ENCODE results near the gene OSBPL8. TPM values are rescaled to one million over a fixed set of nuclear protein-coding genes. Genes with fewer than 3 reads are reported as not detected.

The OSBPL8 gene
- total RNA-seq, 1 donor = 204 TPM

- H3K79me2 ChIP-seq (ENCODE audit: insufficient read depth, low read length) = peaks cover 90% of the 10 kb centered on the region
- no peak for DNase-seq (ENCODE audit: insufficient read length, low spot score, missing footprints)
Observed at GRCh38 chr12:76542908-76543307, 16.7 kb downstream of the OSBPL8 start.

GRCh38 chr12:76539727-76540126 lies 19.8 kb downstream of the OSBPL8 start:
- no peak for DNase-seq (ENCODE audit: insufficient read length, low spot score, missing footprints)
- Histone ChIP-seq H3K27ac (ENCODE audit: low read depth, low read length) (no peak overlapping the region), H3K79me2 (ENCODE audit: insufficient read depth, low read length) (peaks cover 83% of the 10 kb centered on the region), H3K4me3 (ENCODE audit: insufficient read depth, low read length) (no peak overlapping the region), H3K4me1 (ENCODE audit: insufficient read depth, low read length) (no peaks in the 10 kb centered on the region), H3K27me3 (ENCODE audit: insufficient read depth, low read length) (no peaks in the 10 kb centered on the region), H3K36me3 (ENCODE audit: insufficient read depth, low read length) (no peaks in the 10 kb centered on the region), H3K9me3 (ENCODE audit: low read depth, low read length) (no peaks in the 10 kb centered on the region), H3K4me2 (ENCODE audit: insufficient read depth, low read length) (no peak overlapping the region), H4K20me1 (ENCODE audit: insufficient read depth, low read length) (peaks cover 19% of the 10 kb centered on the region), H2AFZ (ENCODE audit: low read length) (no peak overlapping the region)
- no peak for TF ChIP-seq CTCF (IDR thresholded peaks at IDR 0.05; ENCODE audit: extremely low read depth, low read depth, low read length)

More at GRCh38 chr12:76542908-76543307, 16.7 kb downstream of the OSBPL8 start:
- Histone ChIP-seq H3K27ac (ENCODE audit: low read depth, low read length) (no peak overlapping the region), H3K27me3 (ENCODE audit: insufficient read depth, low read length) (no peaks in the 10 kb centered on the region), H3K4me1 (ENCODE audit: insufficient read depth, low read length) (peaks cover 7% of the 10 kb centered on the region), H4K20me1 (ENCODE audit: insufficient read depth, low read length) (peaks cover 12% of the 10 kb centered on the region), H3K36me3 (ENCODE audit: insufficient read depth, low read length) (no peaks in the 10 kb centered on the region), H3K4me2 (ENCODE audit: insufficient read depth, low read length) (no peak overlapping the region), H2AFZ (ENCODE audit: low read length) (no peak overlapping the region), H3K9me3 (ENCODE audit: low read depth, low read length) (no peaks in the 10 kb centered on the region), H3K4me3 (ENCODE audit: insufficient read depth, low read length) (no peak overlapping the region)
- TF ChIP-seq CTCF (IDR thresholded peaks at IDR 0.05; ENCODE audit: extremely low read depth, low read depth, low read length) = no peak

GRCh38 chr12:76537923-76538322 lies 21.6 kb downstream of the OSBPL8 start:
- no peak for TF ChIP-seq CTCF (IDR thresholded peaks at IDR 0.05; ENCODE audit: extremely low read depth, low read depth, low read length)
- no peak for DNase-seq (ENCODE audit: insufficient read length, low spot score, missing footprints)
- H3K36me3 ChIP-seq (ENCODE audit: insufficient read depth, low read length) = no peaks in the 10 kb centered on the region
- H3K9me3 ChIP-seq (ENCODE audit: low read depth, low read length) = no peaks in the 10 kb centered on the region
- peaks cover 83% of the 10 kb centered on the region for H3K79me2 ChIP-seq (ENCODE audit: insufficient read depth, low read length)
- H3K4me2 ChIP-seq (ENCODE audit: insufficient read depth, low read length) = no peak overlapping the region
- H4K20me1 ChIP-seq (ENCODE audit: insufficient read depth, low read length) = peaks cover 19% of the 10 kb centered on the region
- no peaks in the 10 kb centered on the region for H3K4me1 ChIP-seq (ENCODE audit: insufficient read depth, low read length)
- H3K27ac ChIP-seq (ENCODE audit: low read depth, low read length) = no peak overlapping the region
- no peak overlapping the region for H2AFZ ChIP-seq (ENCODE audit: low read length)
- no peaks in the 10 kb centered on the region for H3K27me3 ChIP-seq (ENCODE audit: insufficient read depth, low read length)
- no peak overlapping the region for H3K4me3 ChIP-seq (ENCODE audit: insufficient read depth, low read length)

GRCh38 chr12:76536546-76536945 lies 23.0 kb downstream of the OSBPL8 start:
- Histone ChIP-seq H4K20me1 (ENCODE audit: insufficient read depth, low read length) (peaks cover 12% of the 10 kb centered on the region), H3K4me2 (ENCODE audit: insufficient read depth, low read length) (no peak overlapping the region), H3K9me3 (ENCODE audit: low read depth, low read length) (no peaks in the 10 kb centered on the region), H3K79me2 (ENCODE audit: insufficient read depth, low read length) (peaks cover 79% of the 10 kb centered on the region), H2AFZ (ENCODE audit: low read length) (no peak overlapping the region), H3K4me3 (ENCODE audit: insufficient read depth, low read length) (no peak overlapping the region), H3K27ac (ENCODE audit: low read depth, low read length) (no peak overlapping the region), H3K27me3 (ENCODE audit: insufficient read depth, low read length) (no peaks in the 10 kb centered on the region), H3K36me3 (ENCODE audit: insufficient read depth, low read length) (no peaks in the 10 kb centered on the region), H3K4me1 (ENCODE audit: insufficient read depth, low read length) (no peaks in the 10 kb centered on the region)
- TF ChIP-seq CTCF (IDR thresholded peaks at IDR 0.05; ENCODE audit: extremely low read depth, low read depth, low read length) = no peak
- DNase-seq (ENCODE audit: insufficient read length, low spot score, missing footprints) = no peak
